ENCODE measurements around the gene ZNF837. TPM values are rescaled to one million over a fixed set of nuclear protein-coding genes. Genes with fewer than 3 reads are reported as not detected.
"Not testable (repeated sequence)": the region's sequence is repeated elsewhere in the genome, so short reads cannot be mapped to it uniquely, and the experiment has no call there.

Gene ZNF837
- total RNA-seq, 1 experiment from 2014 or later = 1.6 TPM

GRCh38 chr19:58407658-58408151 lies 26.9 kb upstream of the ZNF837 start:
- TSS peak; percentile 98 for BruUV-seq (replicated peaks)
- ChIA-PET CTCF (no interaction called here), POLR2A (no interaction called here)
- H3K9me3 ChIP-seq (ENCODE audit: control insufficient read depth, insufficient read depth, low read depth, low read length) = no peaks in the 10 kb centered on the region
- ATAC-seq (peak; percentile 38), DNase-seq (ENCODE audit: low read depth, low spot score) (no peak)
- H3K36me3 ChIP-seq (ENCODE audit: control insufficient read depth, insufficient read depth, low read length) = no peaks in the 10 kb centered on the region; the same call in 1 of the 2 replicates
- in situ Hi-C loops (cut with HindIII; ENCODE audit: low pct_unique_long_range_greater_than_20kb, low sequenced_read_pairs) = no loop called here
- intact Hi-C loops (cut with micrococcal nuclease; ENCODE audit: unreplicated experiment) = no loop called here
- peak overlapping the region; percentile 96 for H3K27ac ChIP-seq (ENCODE audit: low read length)
- no peaks in the 10 kb centered on the region for H3K27me3 ChIP-seq (ENCODE audit: control insufficient read depth, insufficient read depth, low read length)
- H3K4me3 ChIP-seq (ENCODE audit: low read depth in 2 of 2, low read length in 2 of 2) = peak overlapping the region; percentile 86 to 97
- peaks cover 29% of the 10 kb centered on the region for H3K4me1 ChIP-seq (ENCODE audit: control insufficient read depth, insufficient read depth, low read length)
- TF ChIP-seq POLR2AphosphoS5 (IDR thresholded peaks at IDR 0.05; ENCODE audit: low read depth, low read length) (no peak), REST (IDR thresholded peaks at IDR 0.05; ENCODE audit: insufficient read depth in 1 of 2, low read depth in 2 of 2, low read length in 1 of 2) (no peak), TCF7L2 (IDR thresholded peaks at IDR 0.05; ENCODE audit: low read depth, low read length) (no peak), SIN3A (IDR thresholded peaks at IDR 0.05; ENCODE audit: borderline replicate concordance, insufficient read depth, low read depth, low read length) (0 out of 2 replicates have a peak, but pooled peaks have one; percentile 45), CTCF (IDR thresholded peaks at IDR 0.05) (no peak)

- peak; percentile 11; the same call in 1 of the 2 replicates for ATAC-seq
- H3K36me3 ChIP-seq (ENCODE audit: control insufficient read depth, insufficient read depth, low read length) = no peaks in the 10 kb centered on the region; the same call in 1 of the 2 replicates
- BruUV-seq (replicated peaks) = no TSS peak
- ChIA-PET CTCF (interaction anchor here (0.6 kb wide), 1 partner anchor 1595 kb away, joined by 4 read pairs; no protein-coding TSS in a partner anchor), POLR2A (no interaction called here)
- no peaks in the 10 kb centered on the region for H3K9me3 ChIP-seq (ENCODE audit: control insufficient read depth, insufficient read depth, low read depth, low read length)
- peaks cover 36% of the 10 kb centered on the region for H3K4me1 ChIP-seq (ENCODE audit: control insufficient read depth, insufficient read depth, low read length)
- peak overlapping the region; percentile 86 to 97 for H3K4me3 ChIP-seq (ENCODE audit: low read depth in 2 of 2, low read length in 2 of 2)
- in situ Hi-C loops (cut with HindIII; ENCODE audit: low pct_unique_long_range_greater_than_20kb, low sequenced_read_pairs) = no loop called here
- intact Hi-C loops (cut with micrococcal nuclease; ENCODE audit: unreplicated experiment) = no loop called here
- H3K27me3 ChIP-seq (ENCODE audit: control insufficient read depth, insufficient read depth, low read length) = no peaks in the 10 kb centered on the region
- peak overlapping the region; percentile 96 for H3K27ac ChIP-seq (ENCODE audit: low read length)
- DNase-seq (ENCODE audit: low read depth, low spot score) = no peak
- TF ChIP-seq TCF7L2 (IDR thresholded peaks at IDR 0.05; ENCODE audit: low read depth, low read length) (no peak), CTCF (IDR thresholded peaks at IDR 0.05) (peak; percentile 77; the same call in 1 of the 2 replicates)
Measured at GRCh38 chr19:58406818-58407657, 26.2 kb upstream of the ZNF837 start.

GRCh38 chr19:58403920-58404478 lies 23.2 kb upstream of the ZNF837 start:
- H3K4me3 ChIP-seq (ENCODE audit: low read depth in 2 of 2, low read length in 2 of 2); ATAC-seq; in situ Hi-C loops (cut with HindIII; ENCODE audit: low pct_unique_long_range_greater_than_20kb, low sequenced_read_pairs); intact Hi-C loops (cut with micrococcal nuclease; ENCODE audit: unreplicated experiment); H3K27me3 ChIP-seq (ENCODE audit: control insufficient read depth, insufficient read depth, low read length); H3K36me3 ChIP-seq (ENCODE audit: control insufficient read depth, insufficient read depth, low read length); H3K27ac ChIP-seq (ENCODE audit: low read length); DNase-seq (ENCODE audit: low read depth, low spot score); BruUV-seq (replicated peaks); H3K9me3 ChIP-seq (ENCODE audit: control insufficient read depth, insufficient read depth, low read depth, low read length): not testable (repeated sequence)
- POLR2A ChIA-PET = interaction anchor here (0.6 kb wide), 1 partner anchor 39 kb away, joined by 13 read pairs; no protein-coding TSS in a partner anchor
- CTCF ChIA-PET = interaction anchor here (0.6 kb wide), 1 partner anchor 11 kb away, joined by 5 read pairs; no protein-coding TSS in a partner anchor
- H3K4me1 ChIP-seq (ENCODE audit: control insufficient read depth, insufficient read depth, low read length) = peaks cover 32% of the 10 kb centered on the region
